CD14-positive monocyte (primary cell): ENCODE measurements around the gene GABBR2. TPM values are rescaled to one million over a fixed set of nuclear protein-coding genes. Genes with fewer than 3 reads are reported as not detected.

Experiments used
- DNase-seq, 3 donors: peaks; one replicate each; pipeline ENCODE4 v3.0.0-alpha.2; 2011 to 2022
- H2AFZ ChIP-seq: 2 replicates; pipeline ENCODE4 v1.6.0; 2012; ENCODE audit warnings: mild to moderate bottlenecking, low read depth, low read length, inconsistent platforms; ENCODE audit not compliant: insufficient read depth, poor library complexity, severe bottlenecking
- H3K27ac ChIP-seq, 2 donors: 1 replicate in 1 of 2; 2 replicates in 1 of 2; pipeline ENCODE4 v1.5.1; 2012 to 2013; ENCODE audit warnings: low read length in 2 of 2, control low read depth in 1 of 2, inconsistent platforms in 1 of 2, low read depth in 1 of 2, mild to moderate bottlenecking in 1 of 2
- H3K27me3 ChIP-seq, 2 donors: one replicate each; pipeline versions ENCODE4 v1.6.0 to v1.6.1; 2011 to 2013; ENCODE audit warnings: low read length in 2 of 2; ENCODE audit not compliant: control insufficient read depth in 2 of 2, insufficient read depth in 2 of 2
- H3K36me3 ChIP-seq, 2 donors: replicated peaks in 1 of 2; 1 replicate in 1 of 2; 2 replicates in 1 of 2; pipeline versions ENCODE4 v1.5.1 to v1.6.1; 2012 to 2013; ENCODE audit warnings: low read length in 2 of 2, control low read depth in 1 of 2, inconsistent platforms in 1 of 2, mild to moderate bottlenecking in 1 of 2; ENCODE audit not compliant: insufficient read depth in 2 of 2, control insufficient read depth in 1 of 2
- H3K4me1 ChIP-seq, 2 donors: 1 replicate in 1 of 2; 2 replicates in 1 of 2; pipeline versions ENCODE4 v1.5.1 to v1.6.1; 2012 to 2013; ENCODE audit warnings: low read length in 2 of 2, control low read depth in 1 of 2, inconsistent platforms in 1 of 2, mild to moderate bottlenecking in 1 of 2, moderate library complexity in 1 of 2; ENCODE audit not compliant: insufficient read depth in 2 of 2, control insufficient read depth in 1 of 2
- H3K4me2 ChIP-seq: replicated peaks from 2 replicates; pipeline ENCODE3; 2012; ENCODE audit warnings: low read length, moderate library complexity, mild to moderate bottlenecking; ENCODE audit not compliant: poor library complexity, severe bottlenecking; ENCODE audit errors: extremely low read depth
- H3K4me3 ChIP-seq, 3 experiments: fragments of 200-600 bp in 1 of 3; sonication (generic) in 1 of 3; replicated peaks in 1 of 3; 1 replicate in 2 of 3; 2 replicates in 1 of 3; pipeline ENCODE4 v1.5.1; 2011 to 2013; ENCODE audit warnings: low read length in 3 of 3, mild to moderate bottlenecking in 3 of 3, control low read depth in 2 of 3, low read depth in 2 of 3, inconsistent platforms in 1 of 3, moderate library complexity in 1 of 3
- H3K79me2 ChIP-seq: 2 replicates; pipeline ENCODE4 v1.6.0; 2012; ENCODE audit warnings: mild to moderate bottlenecking, control low read depth, inconsistent platforms, low read length, moderate library complexity; ENCODE audit not compliant: insufficient read depth
- H3K9ac ChIP-seq: 2 replicates; pipeline ENCODE4 v1.6.0; 2017; ENCODE audit warnings: low read length, mild to moderate bottlenecking; ENCODE audit not compliant: insufficient read depth, poor library complexity, severe bottlenecking
- H3K9me3 ChIP-seq, 2 donors: replicated peaks in 1 of 2; 1 replicate in 1 of 2; 2 replicates in 1 of 2; pipeline versions ENCODE4 v1.5.1 to v1.6.1; 2012 to 2013; ENCODE audit warnings: low read length in 2 of 2, control low read depth in 1 of 2; ENCODE audit not compliant: control insufficient read depth in 1 of 2, insufficient read depth in 1 of 2
- H4K20me1 ChIP-seq: 2 replicates; pipeline ENCODE4 v1.6.0; 2012; ENCODE audit warnings: mild to moderate bottlenecking, low read length, control low read depth, moderate library complexity; ENCODE audit not compliant: insufficient read depth
- H3K27ac Mint-ChIP-seq, 7 donors: one replicate each; pipeline ENCODE4 v1.8.0; 2020; ENCODE audit warnings: mild to moderate bottlenecking in 7 of 7, mixed read lengths in 7 of 7, moderate library complexity in 6 of 7, inconsistent platforms in 2 of 7
- H3K27me3 Mint-ChIP-seq, 3 donors: one replicate each; pipeline ENCODE4 v1.8.0; 2021 to 2022; ENCODE audit warnings: low read depth in 3 of 3, mild to moderate bottlenecking in 3 of 3, mixed read lengths in 3 of 3, moderate library complexity in 3 of 3, inconsistent platforms in 1 of 3
- H3K36me3 Mint-ChIP-seq, 2 donors: one replicate each; pipeline ENCODE4 v1.8.0; 2020; ENCODE audit warnings: mixed read lengths in 2 of 2, inconsistent platforms in 1 of 2, mild to moderate bottlenecking in 1 of 2
- H3K4me1 Mint-ChIP-seq: one replicate; pipeline ENCODE4 v1.8.0; 2020; ENCODE audit warnings: mild to moderate bottlenecking, mixed read lengths
- H3K4me3 Mint-ChIP-seq, 2 donors: one replicate each; pipeline ENCODE4 v1.8.0; 2020; ENCODE audit warnings: mild to moderate bottlenecking in 2 of 2, mixed read lengths in 2 of 2, moderate library complexity in 1 of 2
- H3K9me3 Mint-ChIP-seq, 7 donors: one replicate each; pipeline ENCODE4 v1.8.0; 2020 to 2022; ENCODE audit warnings: mixed read lengths in 7 of 7, mild to moderate bottlenecking in 6 of 7, moderate library complexity in 6 of 7, inconsistent platforms in 2 of 7
- WGBS: methylation state at CpG from one replicate; pipeline ENCODE4 v1.1.5; 2013; ENCODE audit warnings: missing lambda C conversion rate; ENCODE audit not compliant: insufficient coverage; 5-methylcytosine and 5-hydroxymethylcytosine counted together
- intact Hi-C, 2 donors: fragments of 100-400 bp; cut with micrococcal nuclease; formaldehyde crosslinking; loops; one replicate each; pipeline versions ENCODE4 v1.15.0 to v1.15.1; 2023
- polyA plus RNA-seq, 3 donors: library from polyadenylated mRNA; depleted of rRNA in 1 of 3; unstranded in 2 of 3; stranded (reverse) in 1 of 3; fragments of 300-500 nt in 2 of 3; fragments of >200 nt in 1 of 3; fragmentation: Illumina TruSeq in 2 of 3; gene quantifications; 1 replicate in 2 of 3; 2 replicates in 1 of 3; pipeline ENCODE4 v1.2.3, GENCODE V29; 2012 to 2021
- TF ChIP-seq, protein P1 (sequence below): fragments of 200-600 bp; IDR thresholded peaks from one replicate; pipeline ENCODE4 v1.8.0; 2022; ENCODE audit warnings: antibody characterized with exemption, mild to moderate bottlenecking

GABBR2 gene
- polyA plus RNA-seq, 3 donors: not detected

DNA sequence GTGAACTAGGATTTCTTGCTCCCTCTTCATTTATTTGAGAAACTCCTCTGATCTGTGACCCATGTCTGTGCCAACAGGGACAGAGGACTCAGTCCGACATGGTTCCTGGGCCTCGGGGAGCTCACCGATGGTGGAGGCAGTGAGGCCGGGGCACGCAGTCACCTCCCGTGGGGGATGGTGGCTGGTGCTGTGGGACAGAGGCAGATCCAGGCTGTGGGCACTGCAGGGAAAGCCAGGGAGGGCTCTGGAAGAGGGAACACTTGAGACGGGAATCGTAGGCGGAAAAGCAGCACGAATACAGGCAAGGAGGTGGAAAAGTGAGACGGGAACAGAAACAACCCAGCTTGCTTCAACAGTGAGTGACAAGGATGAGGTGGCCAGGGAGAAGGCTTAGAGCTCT is 127.8 kb downstream of the GABBR2 start:
- intact Hi-C loops: no loop called here
- no peaks in the 10 kb centered on the region for H3K79me2 ChIP-seq
- H4K20me1 ChIP-seq: no peaks in the 10 kb centered on the region
- no peaks in the 10 kb centered on the region for H3K9me3 ChIP-seq
- no peak overlapping the region for H3K27ac ChIP-seq
- 90% methylated on average over 11 of the region's 11 CpGs for WGBS
- Mint-ChIP-seq H3K36me3 (no peaks in the 10 kb centered on the region), H3K4me3 (peak overlapping the region in 1 of 2 donors; percentile 49), H3K9me3 (peaks cover 0 to 5% (median 3%) of the 10 kb centered on the region in 7 donors), H3K4me1 (peaks cover 7% of the 10 kb centered on the region), H3K27ac (no peak overlapping the region), H3K27me3 (peaks cover 21 to 51% (median 28%) of the 10 kb centered on the region in 3 donors)
- H3K9ac ChIP-seq: no peak overlapping the region
- H2AFZ ChIP-seq: no peak overlapping the region
- no peak overlapping the region for H3K4me2 ChIP-seq
- TF ChIP-seq, protein P1, sequence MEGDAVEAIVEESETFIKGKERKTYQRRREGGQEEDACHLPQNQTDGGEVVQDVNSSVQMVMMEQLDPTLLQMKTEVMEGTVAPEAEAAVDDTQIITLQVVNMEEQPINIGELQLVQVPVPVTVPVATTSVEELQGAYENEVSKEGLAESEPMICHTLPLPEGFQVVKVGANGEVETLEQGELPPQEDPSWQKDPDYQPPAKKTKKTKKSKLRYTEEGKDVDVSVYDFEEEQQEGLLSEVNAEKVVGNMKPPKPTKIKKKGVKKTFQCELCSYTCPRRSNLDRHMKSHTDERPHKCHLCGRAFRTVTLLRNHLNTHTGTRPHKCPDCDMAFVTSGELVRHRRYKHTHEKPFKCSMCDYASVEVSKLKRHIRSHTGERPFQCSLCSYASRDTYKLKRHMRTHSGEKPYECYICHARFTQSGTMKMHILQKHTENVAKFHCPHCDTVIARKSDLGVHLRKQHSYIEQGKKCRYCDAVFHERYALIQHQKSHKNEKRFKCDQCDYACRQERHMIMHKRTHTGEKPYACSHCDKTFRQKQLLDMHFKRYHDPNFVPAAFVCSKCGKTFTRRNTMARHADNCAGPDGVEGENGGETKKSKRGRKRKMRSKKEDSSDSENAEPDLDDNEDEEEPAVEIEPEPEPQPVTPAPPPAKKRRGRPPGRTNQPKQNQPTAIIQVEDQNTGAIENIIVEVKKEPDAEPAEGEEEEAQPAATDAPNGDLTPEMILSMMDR: no peak
- no peak for DNase-seq
- H3K36me3 ChIP-seq: no peaks in the 10 kb centered on the region
- H3K27me3 ChIP-seq: peaks cover 25 to 31% of the 10 kb centered on the region in 2 donors
- peaks cover 5 to 7% of the 10 kb centered on the region in 2 donors for H3K4me1 ChIP-seq
- H3K4me3 ChIP-seq: no peak overlapping the region

DNA sequence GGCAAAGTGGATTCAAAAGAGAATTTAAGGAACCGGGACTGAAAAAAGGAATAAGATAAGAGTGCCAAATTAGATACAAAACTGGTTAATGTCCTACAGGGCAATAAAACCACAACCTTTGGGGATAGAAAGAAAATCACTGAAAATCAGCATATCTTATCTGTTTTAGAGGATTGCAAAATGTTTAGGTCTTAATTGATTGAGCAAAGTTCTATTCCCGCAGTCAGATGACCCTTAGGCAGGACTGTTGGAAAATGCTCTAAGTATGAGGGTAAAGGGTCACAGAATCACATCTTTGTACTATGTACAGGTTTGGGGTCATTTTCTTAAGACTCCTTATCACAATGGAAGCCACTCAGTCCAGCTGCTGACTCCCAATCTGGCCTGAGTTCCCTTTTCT is 129.0 kb downstream of the GABBR2 start:
- H3K27me3 Mint-ChIP-seq: peaks cover 20 to 53% (median 28%) of the 10 kb centered on the region in 3 donors

More for the DNA sequence above, 129.0 kb downstream of the GABBR2 start:
- Histone ChIP-seq H4K20me1 (no peaks in the 10 kb centered on the region), H3K4me2 (no peak overlapping the region), H3K9ac (no peak overlapping the region), H3K27me3 (peaks cover 24 to 32% of the 10 kb centered on the region in 2 donors), H3K27ac (no peak overlapping the region), H3K36me3 (no peaks in the 10 kb centered on the region), H3K4me1 (peaks cover 15 to 20% of the 10 kb centered on the region in 2 donors), H2AFZ (no peak overlapping the region), H3K79me2 (no peaks in the 10 kb centered on the region), H3K4me3 (no peak overlapping the region), H3K9me3 (no peaks in the 10 kb centered on the region)
- no peak overlapping the region for H3K27ac Mint-ChIP-seq
- H3K4me1 Mint-ChIP-seq: peaks cover 20% of the 10 kb centered on the region
- H3K9me3 Mint-ChIP-seq: peaks cover 0 to 6% (median 4%) of the 10 kb centered on the region in 7 donors
- no peaks in the 10 kb centered on the region for H3K36me3 Mint-ChIP-seq
- H3K4me3 Mint-ChIP-seq: no peak overlapping the region
- WGBS: no CpG with 5 or more reads among the region's 2 CpGs
- intact Hi-C loops: no loop called here
- no peak for DNase-seq
- TF ChIP-seq, protein P1: no peak
